MM.1S (cell line): ENCODE results near the gene PCDHGA10.
"Not testable (repeated sequence)": the region's sequence is repeated elsewhere in the genome, so short reads cannot be mapped to it uniquely, and the experiment has no call there.

Experiments
- DNase-seq: peaks from one replicate; pipeline ENCODE4 v3.0.0-alpha.2; 2015
- H2AFZ ChIP-seq: fragments of 300-600 bp; sonication (generic); 2 replicates; pipeline ENCODE4 v1.6.0; 2016; ENCODE audit warnings: antibody characterized with exemption, low read length
- H3F3A ChIP-seq: fragments of 300-600 bp; sonication (generic); 2 replicates; pipeline ENCODE4 v1.6.1; 2016; ENCODE audit warnings: mild to moderate bottlenecking, antibody characterized with exemption, low read length, moderate library complexity, mixed read lengths; ENCODE audit not compliant: insufficient read depth
- H3K27ac ChIP-seq: fragments of 300-600 bp; sonication (generic); 2 replicates; pipeline ENCODE4 v1.5.1; 2016; ENCODE audit warnings: mild to moderate bottlenecking, low read length
- H3K27me3 ChIP-seq: fragments of 300-600 bp; sonication (generic); replicated peaks from 2 replicates; pipeline ENCODE4 v1.6.0; 2016; ENCODE audit warnings: low read length; ENCODE audit not compliant: insufficient read depth
- H3K36me3 ChIP-seq: fragments of 300-600 bp; sonication (generic); replicated peaks from 2 replicates; pipeline ENCODE4 v1.6.1; 2016; ENCODE audit warnings: mild to moderate bottlenecking, low read length, mixed read lengths; ENCODE audit not compliant: insufficient read depth
- H3K4me1 ChIP-seq: fragments of 300-600 bp; sonication (generic); 2 replicates; pipeline ENCODE4 v1.6.1; 2016; ENCODE audit warnings: low read length, mixed read lengths
- H3K4me2 ChIP-seq: fragments of 300-600 bp; sonication (generic); 2 replicates; pipeline ENCODE4 v1.6.0; 2016; ENCODE audit warnings: low read depth, low read length
- H3K4me3 ChIP-seq: fragments of 300-600 bp; sonication (generic); 2 replicates; pipeline ENCODE4 v1.5.1; 2016; ENCODE audit warnings: low read length, mixed read lengths
- H3K79me2 ChIP-seq: fragments of 300-600 bp; sonication (generic); 2 replicates; pipeline ENCODE4 v1.6.1; 2016; ENCODE audit warnings: mixed run types, low read length, mixed read lengths
- H3K9ac ChIP-seq: fragments of 300-600 bp; sonication (generic); 2 replicates; pipeline ENCODE4 v1.6.1; 2016; ENCODE audit warnings: low read length, mixed read lengths
- H3K9me2 ChIP-seq: fragments of 300-600 bp; sonication (generic); replicated peaks from 2 replicates; pipeline ENCODE4 v1.6.1; 2016; ENCODE audit warnings: mild to moderate bottlenecking, low read length, mixed read lengths; ENCODE audit not compliant: insufficient read depth
- H3K9me3 ChIP-seq: fragments of 300-600 bp; sonication (generic); replicated peaks from 2 replicates; pipeline ENCODE4 v1.6.1; 2016; ENCODE audit warnings: mild to moderate bottlenecking, low read length, mixed read lengths; ENCODE audit not compliant: insufficient read depth
- H4K20me1 ChIP-seq: fragments of 300-600 bp; sonication (generic); 2 replicates; pipeline ENCODE4 v1.6.1; 2016; ENCODE audit warnings: mild to moderate bottlenecking, low read length, moderate library complexity, mixed read lengths; ENCODE audit not compliant: insufficient read depth
- EZH2 ChIP-seq: fragments of 300-600 bp; sonication (generic); optimal IDR thresholded peaks from 2 replicates; pipeline ENCODE3; 2017; ENCODE audit warnings: low read depth, mild to moderate bottlenecking, antibody characterized with exemption, low read length, mixed read lengths
- EZH2phosphoT487 ChIP-seq: fragments of 300-600 bp; sonication (generic); IDR thresholded peaks from 2 replicates; pipeline ENCODE4 v1.6.1; 2018; ENCODE audit warnings: antibody characterized with exemption, low read length
- TF ChIP-seq, protein P1 (sequence below): fragments of 300-600 bp; sonication (generic); IDR thresholded peaks from 2 replicates; pipeline ENCODE4 v1.5.1; 2016; ENCODE audit warnings: antibody characterized with exemption, low read length, mixed read lengths

Gene PCDHGA10

DNA sequence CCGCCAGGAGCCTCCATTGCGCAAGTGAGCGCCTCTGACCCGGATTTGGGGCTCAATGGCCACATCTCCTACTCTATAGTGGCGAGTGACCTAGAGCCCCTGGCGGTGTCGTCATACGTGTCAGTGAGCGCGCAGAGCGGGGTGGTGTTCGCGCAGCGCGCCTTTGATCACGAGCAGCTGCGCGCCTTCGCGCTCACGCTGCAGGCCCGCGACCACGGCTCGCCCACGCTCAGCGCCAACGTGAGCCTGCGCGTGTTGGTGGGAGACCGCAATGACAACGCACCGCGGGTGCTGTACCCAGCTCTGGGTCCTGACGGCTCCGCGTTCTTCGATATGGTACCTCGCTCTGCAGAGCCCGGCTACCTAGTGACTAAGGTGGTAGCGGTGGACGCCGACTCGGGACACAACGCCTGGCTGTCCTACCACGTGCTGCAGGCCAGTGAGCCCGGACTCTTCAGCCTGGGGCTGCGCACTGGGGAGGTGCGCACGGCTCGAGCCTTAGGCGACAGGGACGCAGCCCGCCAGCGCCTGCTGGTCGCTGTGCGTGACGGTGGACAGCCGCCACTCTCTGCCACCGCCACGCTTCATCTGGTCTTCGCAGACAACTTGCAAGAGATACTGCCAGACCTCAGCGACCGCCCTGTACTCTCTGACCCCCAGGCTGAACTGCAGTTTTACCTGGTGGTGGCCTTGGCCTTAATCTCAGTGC lies 3.0 kb upstream of the PCDHGA10 start:
- no peak for DNase-seq
- no peak overlapping the region for H2AFZ ChIP-seq
- TF ChIP-seq EZH2phosphoT487, result no peak
- TF ChIP-seq, protein P1, sequence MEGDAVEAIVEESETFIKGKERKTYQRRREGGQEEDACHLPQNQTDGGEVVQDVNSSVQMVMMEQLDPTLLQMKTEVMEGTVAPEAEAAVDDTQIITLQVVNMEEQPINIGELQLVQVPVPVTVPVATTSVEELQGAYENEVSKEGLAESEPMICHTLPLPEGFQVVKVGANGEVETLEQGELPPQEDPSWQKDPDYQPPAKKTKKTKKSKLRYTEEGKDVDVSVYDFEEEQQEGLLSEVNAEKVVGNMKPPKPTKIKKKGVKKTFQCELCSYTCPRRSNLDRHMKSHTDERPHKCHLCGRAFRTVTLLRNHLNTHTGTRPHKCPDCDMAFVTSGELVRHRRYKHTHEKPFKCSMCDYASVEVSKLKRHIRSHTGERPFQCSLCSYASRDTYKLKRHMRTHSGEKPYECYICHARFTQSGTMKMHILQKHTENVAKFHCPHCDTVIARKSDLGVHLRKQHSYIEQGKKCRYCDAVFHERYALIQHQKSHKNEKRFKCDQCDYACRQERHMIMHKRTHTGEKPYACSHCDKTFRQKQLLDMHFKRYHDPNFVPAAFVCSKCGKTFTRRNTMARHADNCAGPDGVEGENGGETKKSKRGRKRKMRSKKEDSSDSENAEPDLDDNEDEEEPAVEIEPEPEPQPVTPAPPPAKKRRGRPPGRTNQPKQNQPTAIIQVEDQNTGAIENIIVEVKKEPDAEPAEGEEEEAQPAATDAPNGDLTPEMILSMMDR, result no peak
- no peak for TF ChIP-seq EZH2
- H3K9ac ChIP-seq, result no peak overlapping the region
- H3K4me2 ChIP-seq, result no peak overlapping the region
- H3K4me3 ChIP-seq, result no peak overlapping the region
- H3K36me3 ChIP-seq, result no peaks in the 10 kb centered on the region; the same call in 1 of the 2 replicates
- H3K4me1 ChIP-seq, result no peaks in the 10 kb centered on the region
- H3K79me2 ChIP-seq, result no peaks in the 10 kb centered on the region
- no peaks in the 10 kb centered on the region for H3K9me2 ChIP-seq
- H3F3A ChIP-seq, result no peaks in the 10 kb centered on the region
- no peak overlapping the region for H3K27ac ChIP-seq
- H3K9me3 ChIP-seq, result no peaks in the 10 kb centered on the region
- H4K20me1 ChIP-seq, result no peaks in the 10 kb centered on the region
- H3K27me3 ChIP-seq, result peaks cover 14% of the 10 kb centered on the region

- DNase-seq, result no peak
- H4K20me1 ChIP-seq, result no peaks in the 10 kb centered on the region
- H3F3A ChIP-seq, result no peaks in the 10 kb centered on the region
- no peak overlapping the region for H3K4me2 ChIP-seq
- TF ChIP-seq EZH2 (no peak), EZH2phosphoT487 (no peak)
- TF ChIP-seq, protein P1, result no peak
- peaks cover 14% of the 10 kb centered on the region for H3K27me3 ChIP-seq
- H3K27ac ChIP-seq, result no peak overlapping the region
- H3K9ac ChIP-seq, result no peak overlapping the region
- H3K4me3 ChIP-seq, result no peak overlapping the region
- no peaks in the 10 kb centered on the region for H3K9me3 ChIP-seq
- H3K9me2 ChIP-seq, result no peaks in the 10 kb centered on the region
- no peaks in the 10 kb centered on the region for H3K4me1 ChIP-seq
- H2AFZ ChIP-seq, result no peak overlapping the region
- H3K36me3 ChIP-seq, result no peaks in the 10 kb centered on the region; the same call in 1 of the 2 replicates
- H3K79me2 ChIP-seq, result no peaks in the 10 kb centered on the region
Measured at GRCh38 chr5:141411575-141411974, 1.2 kb upstream of the PCDHGA10 start.

DNA sequence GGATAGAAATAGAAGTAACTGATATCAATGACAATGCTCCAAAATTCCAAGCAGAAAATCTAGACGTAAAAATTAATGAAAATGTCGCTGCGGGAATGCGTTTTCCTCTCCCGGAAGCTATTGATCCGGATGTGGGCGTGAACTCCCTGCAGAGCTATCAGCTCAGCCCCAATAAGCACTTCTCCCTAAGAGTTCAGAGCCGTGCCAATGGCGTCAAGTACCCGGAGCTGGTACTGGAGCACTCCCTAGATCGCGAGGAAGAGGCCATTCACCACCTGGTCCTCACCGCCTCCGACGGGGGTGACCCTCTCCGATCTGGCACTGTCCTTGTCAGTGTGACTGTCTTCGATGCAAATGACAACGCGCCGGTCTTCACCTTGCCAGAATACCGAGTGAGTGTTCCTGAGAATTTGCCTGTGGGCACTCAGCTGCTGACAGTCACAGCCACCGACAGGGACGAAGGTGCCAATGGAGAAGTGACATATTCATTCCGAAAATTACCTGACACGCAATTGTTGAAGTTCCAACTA lies 818 bp downstream of the PCDHGA10 start:
- Histone ChIP-seq H3K4me1 (no peaks in the 10 kb centered on the region), H3K9me2 (no peaks in the 10 kb centered on the region), H3K27me3 (peaks cover 19% of the 10 kb centered on the region), H2AFZ (peak overlapping the region; percentile 8; the same call in 1 of the 2 replicates), H3K79me2 (no peaks in the 10 kb centered on the region), H3K9me3 (no peaks in the 10 kb centered on the region), H3K4me2 (peak overlapping the region; percentile 57), H3K27ac (no peak overlapping the region), H3K4me3 (peak overlapping the region; percentile 55), H3F3A (no peaks in the 10 kb centered on the region), H3K9ac (no peak overlapping the region), H3K36me3 (no peaks in the 10 kb centered on the region), H4K20me1 (no peaks in the 10 kb centered on the region)
- no peak for DNase-seq
- TF ChIP-seq EZH2phosphoT487, result no peak
- no peak for TF ChIP-seq EZH2
- TF ChIP-seq, protein P1, result no peak

DNA sequence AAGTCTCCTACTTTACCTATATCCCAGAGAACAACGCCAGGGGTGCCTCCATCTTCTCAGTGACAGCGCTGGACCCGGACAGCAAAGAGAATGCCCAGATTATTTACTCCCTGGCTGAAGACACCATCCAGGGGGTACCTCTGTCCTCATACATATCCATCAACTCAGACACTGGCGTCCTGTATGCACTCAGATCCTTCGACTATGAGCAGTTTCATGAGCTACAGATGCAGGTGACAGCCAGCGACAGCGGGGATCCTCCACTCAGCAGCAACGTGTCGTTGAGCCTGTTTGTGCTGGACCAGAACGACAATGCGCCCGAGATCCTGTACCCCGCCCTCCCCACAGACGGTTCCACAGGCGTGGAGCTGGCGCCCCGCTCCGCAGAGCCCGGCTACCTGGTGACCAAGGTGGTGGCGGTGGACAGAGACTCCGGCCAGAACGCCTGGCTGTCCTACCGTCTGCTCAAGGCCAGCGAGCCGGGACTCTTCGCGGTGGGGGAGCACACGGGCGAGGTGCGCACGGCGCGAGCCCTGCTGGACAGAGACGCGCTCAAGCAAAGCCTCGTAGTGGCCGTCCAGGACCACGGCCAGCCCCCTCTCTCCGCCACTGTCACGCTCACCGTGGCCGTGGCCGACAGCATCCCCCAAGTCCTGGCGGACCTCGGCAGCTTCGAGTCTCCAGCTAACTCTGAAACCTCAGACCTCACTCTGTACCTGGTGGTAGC lies 1.9 kb downstream of the PCDHGA10 start:
- not testable (repeated sequence) for H3K9me2 ChIP-seq, DNase-seq

GRCh38 chr5:141415275-141415618 lies 2.5 kb downstream of the PCDHGA10 start:
- peaks cover 25% of the 10 kb centered on the region for H3K27me3 ChIP-seq
- not testable (repeated sequence) for H4K20me1 ChIP-seq, H3K36me3 ChIP-seq, H3K4me1 ChIP-seq, H3K4me3 ChIP-seq, H3K9me3 ChIP-seq, H3K9ac ChIP-seq, H2AFZ ChIP-seq, H3K27ac ChIP-seq, H3F3A ChIP-seq, H3K4me2 ChIP-seq, H3K9me2 ChIP-seq, DNase-seq, H3K79me2 ChIP-seq

More for the DNA sequence above, 1.9 kb downstream of the PCDHGA10 start:
- not testable (repeated sequence) for H3K4me3 ChIP-seq, H3K27ac ChIP-seq, H3K9me3 ChIP-seq, H3K9ac ChIP-seq, H3K36me3 ChIP-seq, H3K4me1 ChIP-seq, H2AFZ ChIP-seq, H4K20me1 ChIP-seq, H3K79me2 ChIP-seq, H3K4me2 ChIP-seq, H3F3A ChIP-seq
- H3K27me3 ChIP-seq, result peaks cover 25% of the 10 kb centered on the region
